Bronchial epithelial cell (primary cell): Measurements from ENCODE around the gene TAP2. TPM values are rescaled to one million over a fixed set of nuclear protein-coding genes. Genes with fewer than 3 reads are reported as not detected.
"Not testable (repeated sequence)": the region's sequence is repeated elsewhere in the genome, so short reads cannot be mapped to it uniquely, and the experiment has no call there.

ENCODE experiments used
- DNase-seq: peaks from one replicate; pipeline ENCODE4 v3.0.0-alpha.2; 2010; ENCODE audit warnings: low read depth
- FAIRE-seq: peaks from 2 replicates; lab custom pipeline; 2011; peaks lifted over from hg19 to GRCh38; lab: Jason Lieb, UNC
- H3K27me3 ChIP-seq: 2 replicates; pipeline ENCODE4 v1.5.1; 2011; ENCODE audit warnings: low read length; ENCODE audit not compliant: control insufficient read depth, insufficient read depth
- H3K36me3 ChIP-seq: 2 replicates; pipeline ENCODE4 v1.5.1; 2011; ENCODE audit warnings: low read length; ENCODE audit not compliant: control insufficient read depth, insufficient read depth
- H3K4me3 ChIP-seq: 2 replicates; pipeline ENCODE4 v1.5.1; 2011; ENCODE audit warnings: mild to moderate bottlenecking, low read depth, low read length, control low read depth
- total RNA-seq: library from RNA; depleted of rRNA; stranded (reverse); fragments of >200 nt; gene quantifications from 2 replicates; pipeline ENCODE4 v1.2.1, GENCODE V29; 2014
- TF ChIP-seq, protein P1 (sequence below): IDR thresholded peaks from 2 replicates; pipeline ENCODE4 v1.5.1; 2011; ENCODE audit warnings: mild to moderate bottlenecking, moderate library complexity, low read length, control low read depth, inconsistent platforms; ENCODE audit not compliant: insufficient read depth, severe bottlenecking

TAP2 gene
- total RNA-seq, 1 donor from 2014 or later: 25.0 TPM

- no peaks in the 10 kb centered on the region for H3K27me3 ChIP-seq
- DNase-seq (no peak), FAIRE-seq (no peak)
- no peaks in the 10 kb centered on the region for H3K36me3 ChIP-seq
- TF ChIP-seq, protein P1, sequence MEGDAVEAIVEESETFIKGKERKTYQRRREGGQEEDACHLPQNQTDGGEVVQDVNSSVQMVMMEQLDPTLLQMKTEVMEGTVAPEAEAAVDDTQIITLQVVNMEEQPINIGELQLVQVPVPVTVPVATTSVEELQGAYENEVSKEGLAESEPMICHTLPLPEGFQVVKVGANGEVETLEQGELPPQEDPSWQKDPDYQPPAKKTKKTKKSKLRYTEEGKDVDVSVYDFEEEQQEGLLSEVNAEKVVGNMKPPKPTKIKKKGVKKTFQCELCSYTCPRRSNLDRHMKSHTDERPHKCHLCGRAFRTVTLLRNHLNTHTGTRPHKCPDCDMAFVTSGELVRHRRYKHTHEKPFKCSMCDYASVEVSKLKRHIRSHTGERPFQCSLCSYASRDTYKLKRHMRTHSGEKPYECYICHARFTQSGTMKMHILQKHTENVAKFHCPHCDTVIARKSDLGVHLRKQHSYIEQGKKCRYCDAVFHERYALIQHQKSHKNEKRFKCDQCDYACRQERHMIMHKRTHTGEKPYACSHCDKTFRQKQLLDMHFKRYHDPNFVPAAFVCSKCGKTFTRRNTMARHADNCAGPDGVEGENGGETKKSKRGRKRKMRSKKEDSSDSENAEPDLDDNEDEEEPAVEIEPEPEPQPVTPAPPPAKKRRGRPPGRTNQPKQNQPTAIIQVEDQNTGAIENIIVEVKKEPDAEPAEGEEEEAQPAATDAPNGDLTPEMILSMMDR: no peak
- H3K4me3 ChIP-seq: no peak overlapping the region
Observed at GRCh38 chr6:32815996-32816395, 22.5 kb downstream of the TAP2 start.

DNA sequence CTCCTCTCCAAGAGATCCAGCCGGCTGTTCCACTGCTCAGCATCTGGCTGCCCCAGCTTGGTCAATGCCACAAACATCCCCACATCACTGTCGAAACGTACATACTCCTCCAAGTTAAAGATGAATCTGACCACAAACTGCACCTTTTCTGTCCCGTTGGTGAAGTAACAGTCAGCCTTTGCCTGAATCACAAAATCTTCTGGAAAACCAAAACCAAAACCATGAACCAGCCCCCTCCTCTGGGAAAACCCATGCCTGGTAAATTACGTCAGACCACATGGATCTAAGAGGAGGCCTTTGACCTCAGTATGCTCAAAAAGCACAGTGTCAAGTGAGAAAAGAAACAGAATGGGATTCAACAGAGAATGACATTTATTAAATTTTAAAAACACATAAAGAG lies 23.4 kb downstream of the TAP2 start:
- H3K4me3 ChIP-seq: no peak overlapping the region
- no peak for FAIRE-seq

GRCh38 chr6:32814145-32814544 lies 24.4 kb downstream of the TAP2 start:
- no peak overlapping the region for H3K4me3 ChIP-seq
- FAIRE-seq: peak; percentile 94
- TF ChIP-seq, protein P1: no peak

More for the DNA sequence above, 23.4 kb downstream of the TAP2 start:
- DNase-seq: no peak
- Histone ChIP-seq H3K36me3 (no peaks in the 10 kb centered on the region), H3K27me3 (no peaks in the 10 kb centered on the region)
- TF ChIP-seq, protein P1: no peak

DNA sequence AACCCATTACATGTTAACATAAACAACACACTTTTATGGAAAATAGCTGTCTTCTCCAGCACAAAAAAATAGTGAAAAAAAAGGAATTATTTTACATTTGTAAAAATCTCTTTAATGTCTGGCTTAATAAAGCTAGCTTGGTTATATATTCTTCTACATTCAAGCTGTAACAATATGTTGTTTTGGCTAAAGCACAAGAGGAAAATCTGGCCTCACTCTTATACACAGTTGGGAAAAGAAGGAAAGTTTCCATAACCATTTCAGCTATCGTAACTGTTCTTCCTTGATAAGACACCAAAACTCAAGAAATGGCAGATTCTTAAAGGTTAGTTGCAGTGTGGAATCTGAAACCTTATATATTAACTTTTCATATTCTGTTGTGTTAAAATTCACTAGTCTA lies 29.4 kb downstream of the TAP2 start:
- TF ChIP-seq, protein P1: no peak
- FAIRE-seq (no peak), DNase-seq (no peak)
- Histone ChIP-seq H3K4me3 (no peak overlapping the region), H3K27me3 (no peaks in the 10 kb centered on the region), H3K36me3 (no peaks in the 10 kb centered on the region)

More at GRCh38 chr6:32814145-32814544, 24.4 kb downstream of the TAP2 start:
- no peaks in the 10 kb centered on the region for H3K36me3 ChIP-seq
- DNase-seq: peak; percentile 84
- H3K27me3 ChIP-seq: no peaks in the 10 kb centered on the region

GRCh38 chr6:32807020-32807580 lies 31.4 kb downstream of the TAP2 start:
- no peak overlapping the region for H3K4me3 ChIP-seq
- no peaks in the 10 kb centered on the region for H3K36me3 ChIP-seq
- no peaks in the 10 kb centered on the region for H3K27me3 ChIP-seq
- no peak for FAIRE-seq
- TF ChIP-seq, protein P1: no peak
- DNase-seq: no peak

GRCh38 chr6:32805404-32805803 lies 33.1 kb downstream of the TAP2 start:
- DNase-seq, H3K4me3 ChIP-seq, H3K36me3 ChIP-seq, FAIRE-seq, H3K27me3 ChIP-seq: not testable (repeated sequence)
